Measurements from ENCODE around the gene ASTN2.

The ASTN2 gene

DNA sequence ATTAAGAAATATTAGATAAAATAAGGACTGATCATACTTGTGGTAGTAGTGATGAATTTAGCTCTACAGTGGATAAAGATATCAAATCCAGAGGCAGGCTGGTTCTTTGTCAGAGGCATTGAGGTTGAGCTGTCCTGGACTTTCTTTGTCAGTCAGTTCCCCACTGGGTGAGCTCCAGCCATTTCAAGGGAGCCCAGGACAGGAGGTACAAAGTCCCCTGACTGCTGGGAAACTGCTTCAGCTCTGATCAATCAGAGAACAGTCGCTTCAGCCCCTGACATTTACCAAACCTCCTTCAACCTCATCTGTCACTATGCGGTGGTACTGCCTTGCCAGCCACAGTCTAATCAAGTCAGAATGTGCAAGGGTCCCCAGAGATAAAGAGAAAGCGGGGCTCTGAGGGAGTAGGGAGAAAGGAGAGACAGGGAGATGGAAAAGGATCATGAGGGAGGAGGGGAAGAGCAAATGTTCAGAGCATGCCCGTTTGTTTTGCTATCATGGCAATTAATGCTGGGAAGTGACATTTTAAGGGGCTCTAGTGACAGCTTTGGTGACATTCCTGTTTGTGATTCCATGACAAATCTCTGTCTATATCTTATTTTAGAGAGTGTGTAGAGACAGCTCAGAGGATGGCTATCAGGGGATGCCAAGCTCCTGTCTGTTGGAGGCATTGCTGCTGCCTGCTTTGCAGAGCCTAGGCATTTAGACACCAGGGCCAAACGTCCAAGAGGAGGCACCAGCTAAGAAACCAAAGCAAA is 223.2 kb downstream of the ASTN2 start:
- no peak overlapping the region for H3K4me3 ChIP-seq (ENCODE audit: low read depth, low read length)
- DNase-seq (ENCODE audit: low read depth) = no peak
- TF ChIP-seq, protein P1, sequence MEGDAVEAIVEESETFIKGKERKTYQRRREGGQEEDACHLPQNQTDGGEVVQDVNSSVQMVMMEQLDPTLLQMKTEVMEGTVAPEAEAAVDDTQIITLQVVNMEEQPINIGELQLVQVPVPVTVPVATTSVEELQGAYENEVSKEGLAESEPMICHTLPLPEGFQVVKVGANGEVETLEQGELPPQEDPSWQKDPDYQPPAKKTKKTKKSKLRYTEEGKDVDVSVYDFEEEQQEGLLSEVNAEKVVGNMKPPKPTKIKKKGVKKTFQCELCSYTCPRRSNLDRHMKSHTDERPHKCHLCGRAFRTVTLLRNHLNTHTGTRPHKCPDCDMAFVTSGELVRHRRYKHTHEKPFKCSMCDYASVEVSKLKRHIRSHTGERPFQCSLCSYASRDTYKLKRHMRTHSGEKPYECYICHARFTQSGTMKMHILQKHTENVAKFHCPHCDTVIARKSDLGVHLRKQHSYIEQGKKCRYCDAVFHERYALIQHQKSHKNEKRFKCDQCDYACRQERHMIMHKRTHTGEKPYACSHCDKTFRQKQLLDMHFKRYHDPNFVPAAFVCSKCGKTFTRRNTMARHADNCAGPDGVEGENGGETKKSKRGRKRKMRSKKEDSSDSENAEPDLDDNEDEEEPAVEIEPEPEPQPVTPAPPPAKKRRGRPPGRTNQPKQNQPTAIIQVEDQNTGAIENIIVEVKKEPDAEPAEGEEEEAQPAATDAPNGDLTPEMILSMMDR (IDR thresholded peaks at IDR 0.05; ENCODE audit: low read depth, low read length, missing control alignments) = no peak

DNA sequence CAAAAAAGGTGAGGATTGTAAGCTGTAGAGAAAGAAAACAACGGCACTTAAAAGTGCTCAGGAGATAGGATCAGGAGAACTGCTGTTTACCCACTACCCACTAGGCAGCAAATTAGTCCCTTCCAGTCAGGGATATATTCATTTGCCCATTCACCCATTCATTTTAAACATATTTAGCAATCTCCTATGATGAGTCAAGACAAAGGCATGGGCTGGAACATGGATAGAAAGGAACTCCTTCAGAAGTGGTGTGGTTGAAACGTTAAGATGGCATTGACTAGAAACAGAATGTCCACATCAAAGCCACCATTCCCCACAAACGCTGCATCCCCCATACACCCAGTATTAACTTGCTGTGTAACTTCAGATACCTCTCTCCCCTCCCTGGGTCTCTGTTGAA is 225.7 kb downstream of the ASTN2 start:
- no peak overlapping the region for H3K4me3 ChIP-seq (ENCODE audit: low read depth, low read length)
- TF ChIP-seq, protein P1 (IDR thresholded peaks at IDR 0.05; ENCODE audit: low read depth, low read length, missing control alignments) = no peak

DNA sequence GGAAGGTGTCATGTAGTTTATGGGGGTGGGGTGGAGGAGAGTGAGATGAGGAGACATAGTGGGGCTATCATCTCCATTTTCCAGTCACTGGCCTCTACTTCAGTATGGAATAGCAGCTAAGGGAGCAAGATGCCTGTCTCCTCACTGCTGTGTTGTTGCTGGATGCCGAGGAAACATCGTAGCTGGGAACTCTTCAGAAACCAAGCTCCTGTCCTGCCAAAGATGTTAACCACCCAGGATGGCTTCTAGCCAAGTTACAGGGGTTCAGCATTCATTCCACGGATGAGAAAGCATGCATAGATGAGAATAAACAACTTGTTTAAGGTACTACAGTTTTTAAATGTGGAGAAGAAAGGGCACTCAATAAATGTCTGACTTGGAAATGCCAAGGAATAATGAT is 226.5 kb downstream of the ASTN2 start:
- no peak for DNase-seq (ENCODE audit: low read depth)
- TF ChIP-seq, protein P1 (IDR thresholded peaks at IDR 0.05; ENCODE audit: low read depth, low read length, missing control alignments) = no peak
- no peak overlapping the region for H3K4me3 ChIP-seq (ENCODE audit: low read depth, low read length)

More for the DNA sequence above, 225.7 kb downstream of the ASTN2 start:
- DNase-seq (ENCODE audit: low read depth) = no peak

DNA sequence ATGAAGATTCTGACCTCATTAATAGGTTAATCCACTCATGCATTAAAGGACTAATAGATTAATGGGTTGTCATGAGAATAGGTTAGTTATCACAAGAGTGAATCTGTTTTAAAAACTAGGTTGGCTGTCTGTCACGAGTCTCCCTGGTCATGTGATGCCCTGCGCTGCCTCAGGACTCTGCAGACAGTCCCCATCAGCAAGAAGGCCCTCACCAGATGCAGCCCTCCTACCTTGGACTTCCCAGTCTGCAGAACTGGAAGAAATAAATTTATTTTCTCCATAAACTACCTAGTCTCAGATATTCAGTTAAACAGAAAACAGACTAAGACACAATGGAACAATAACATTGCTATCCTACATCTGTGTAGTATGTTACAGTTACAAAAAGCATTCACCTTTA is 227.4 kb downstream of the ASTN2 start:
- no peak overlapping the region for H3K4me3 ChIP-seq (ENCODE audit: low read depth, low read length)
- no peak for DNase-seq (ENCODE audit: low read depth)
- TF ChIP-seq, protein P1 (IDR thresholded peaks at IDR 0.05; ENCODE audit: low read depth, low read length, missing control alignments) = no peak

DNA sequence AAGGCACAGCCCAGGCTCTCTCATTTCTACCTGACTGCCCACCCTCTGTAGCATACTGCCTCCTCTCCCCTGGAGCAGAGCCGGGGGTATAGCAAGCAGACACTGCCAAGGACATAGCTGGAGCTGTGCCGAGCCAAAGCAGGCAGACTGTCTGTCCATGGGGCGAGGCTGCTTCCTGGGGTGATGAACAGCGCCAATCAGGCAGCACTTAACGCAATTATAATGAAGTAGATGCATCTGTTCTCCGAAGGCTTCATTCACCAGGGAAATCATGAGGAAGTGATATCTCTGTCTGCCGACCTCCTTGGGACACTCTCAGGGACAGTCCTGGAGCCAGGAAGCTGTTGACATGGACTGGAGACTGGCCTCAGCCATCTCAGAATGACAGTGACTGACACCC is 230.7 kb downstream of the ASTN2 start:
- TF ChIP-seq, protein P1 (IDR thresholded peaks at IDR 0.05; ENCODE audit: low read depth, low read length, missing control alignments) = no peak
- DNase-seq (ENCODE audit: low read depth) = no peak

DNA sequence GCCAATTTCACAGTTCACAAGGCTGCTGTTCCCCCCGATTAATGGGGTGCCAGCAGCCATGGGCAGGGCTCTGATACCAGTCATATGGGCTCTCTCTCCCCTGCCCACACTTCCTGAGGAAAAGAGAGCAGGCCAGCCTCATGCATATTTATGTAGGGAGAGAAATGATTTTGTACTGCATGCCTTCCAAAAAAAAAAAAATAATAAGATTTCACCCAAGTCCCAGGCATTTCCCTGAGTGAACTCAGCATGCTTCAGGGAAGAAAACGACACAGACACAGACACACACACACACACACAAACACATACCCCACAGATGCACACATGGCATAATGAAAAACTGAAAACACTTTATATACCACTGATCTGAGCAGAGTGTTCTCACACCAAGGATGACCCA is 232.8 kb downstream of the ASTN2 start:
- TF ChIP-seq, protein P1 (IDR thresholded peaks at IDR 0.05; ENCODE audit: low read depth, low read length, missing control alignments) = no peak
- no peak overlapping the region for H3K4me3 ChIP-seq (ENCODE audit: low read depth, low read length)
- no peak for DNase-seq (ENCODE audit: low read depth)

More for the DNA sequence above, 230.7 kb downstream of the ASTN2 start:
- no peak overlapping the region for H3K4me3 ChIP-seq (ENCODE audit: low read depth, low read length)

DNA sequence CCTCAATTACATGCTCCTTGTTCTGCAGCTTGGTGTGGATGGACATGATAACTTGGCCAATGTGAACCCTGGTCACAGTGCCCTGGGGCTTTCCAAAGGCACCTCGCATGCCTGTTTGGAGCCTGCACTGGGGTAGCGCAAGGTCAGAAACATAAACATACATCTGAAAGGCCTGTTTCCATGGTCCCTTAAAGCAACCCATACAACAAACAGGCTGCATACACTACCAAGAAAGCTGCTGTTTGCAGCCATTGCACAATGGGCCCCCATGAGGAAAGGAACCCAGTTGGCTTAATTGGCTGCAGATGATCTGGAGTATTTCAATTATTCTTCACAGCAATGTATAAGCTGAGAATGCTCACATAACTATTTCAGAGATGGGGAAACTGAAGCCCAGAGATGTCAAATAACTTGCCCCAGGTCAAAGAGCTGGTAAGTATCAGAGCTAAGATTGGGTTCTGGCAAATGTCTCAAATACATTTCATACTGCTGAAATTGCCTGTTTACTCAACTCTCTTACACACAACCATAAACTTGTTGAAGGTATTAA is 233.9 kb downstream of the ASTN2 start:
- TF ChIP-seq, protein P1 (IDR thresholded peaks at IDR 0.05; ENCODE audit: low read depth, low read length, missing control alignments) = no peak
- no peak for DNase-seq (ENCODE audit: low read depth)
- no peak overlapping the region for H3K4me3 ChIP-seq (ENCODE audit: low read depth, low read length)

All from GM12864 (cell line).